Lung (tissue), 12 donors: ENCODE data around the gene OLA1. TPM values are rescaled to one million over a fixed set of nuclear protein-coding genes. Genes with fewer than 3 reads are reported as not detected.

ENCODE experiments used
- ATAC-seq: fragments of 200-7000 bp; cut with Tn5 transposase; one replicate; pipeline ENCODE4 v1.9.1; 2020; ENCODE audit warnings: moderate number of reproducible peaks; ENCODE audit not compliant: insufficient read depth, low FRiP score
- DNase-seq, 3 donors: peaks; one replicate each; pipeline ENCODE4 v3.0.0-alpha.2; 2013 to 2017
- H3K27ac ChIP-seq, 2 donors: one replicate each; pipeline ENCODE4 v1.5.1; 2013; ENCODE audit warnings: mild to moderate bottlenecking in 2 of 2, moderate library complexity in 2 of 2, control low read depth in 1 of 2, inconsistent platforms in 1 of 2, low read depth in 1 of 2, low read length in 1 of 2
- H3K27me3 ChIP-seq, 3 donors: one replicate each; pipeline ENCODE4 v1.5.1; 2013; ENCODE audit warnings: low read length in 2 of 3; ENCODE audit not compliant: control insufficient read depth in 3 of 3, insufficient read depth in 3 of 3
- H3K36me3 ChIP-seq, 4 donors: one replicate each; pipeline ENCODE4 v1.5.1; 2013; ENCODE audit warnings: low read length in 4 of 4, mild to moderate bottlenecking in 1 of 4, moderate library complexity in 1 of 4; ENCODE audit not compliant: control insufficient read depth in 4 of 4, insufficient read depth in 4 of 4
- H3K4me1 ChIP-seq, 5 donors: one replicate each; pipeline ENCODE4 v1.5.1; 2013; ENCODE audit warnings: low read length in 5 of 5, mild to moderate bottlenecking in 2 of 5, moderate library complexity in 1 of 5; ENCODE audit not compliant: control insufficient read depth in 5 of 5, insufficient read depth in 5 of 5
- H3K4me3 ChIP-seq: one replicate; pipeline ENCODE4 v1.5.1; 2013; ENCODE audit warnings: mild to moderate bottlenecking, control low read depth, moderate library complexity
- H3K9ac ChIP-seq, 2 donors: one replicate each; pipeline ENCODE4 v1.5.1; 2013; ENCODE audit warnings: low read length in 2 of 2, control low read depth in 1 of 2; ENCODE audit not compliant: insufficient read depth in 1 of 2
- H3K9me3 ChIP-seq, 4 donors: one replicate each; pipeline ENCODE4 v1.5.1; 2013; ENCODE audit warnings: low read length in 3 of 4, mild to moderate bottlenecking in 1 of 4, moderate library complexity in 1 of 4; ENCODE audit not compliant: control insufficient read depth in 4 of 4, insufficient read depth in 3 of 4
- CTCF ChIP-seq: IDR thresholded peaks from 2 replicates; pipeline ENCODE4 v1.5.1; 2012; ENCODE audit warnings: mild to moderate bottlenecking; ENCODE audit errors: control extremely low read depth, extremely low read depth
- WGBS, 2 donors: extraction: QIAGEN DNeasy Blood & Tissue Kit; methylation state at CpG; one replicate each; pipeline ENCODE4 v1.1.7; 2013; 5-methylcytosine and 5-hydroxymethylcytosine counted together
- polyA plus RNA-seq, 2 donors: library from polyadenylated mRNA; stranded (reverse); fragments of 200-250 nt; gene quantifications; one replicate each; pipeline ENCODE4 v1.2.1, GENCODE V29; 2013
- total RNA-seq, 2 donors: library from RNA; depleted of rRNA in 1 of 2; stranded (reverse); fragments of >200 nt in 1 of 2; gene quantifications; one replicate each; pipeline ENCODE4 v1.2.1, GENCODE V29; 2014 to 2021
- donor health status: control.
- donor health status: control.
- donor health status: Bipolar disorder and iron deficiency.
- donor health status: healthy.
- donor health status: DM: yes; HTN: yes; CAD: no.

OLA1 gene
- total and polyA plus RNA-seq, 4 donors: 49.8 to 71.4 (median 53.4) TPM

DNA sequence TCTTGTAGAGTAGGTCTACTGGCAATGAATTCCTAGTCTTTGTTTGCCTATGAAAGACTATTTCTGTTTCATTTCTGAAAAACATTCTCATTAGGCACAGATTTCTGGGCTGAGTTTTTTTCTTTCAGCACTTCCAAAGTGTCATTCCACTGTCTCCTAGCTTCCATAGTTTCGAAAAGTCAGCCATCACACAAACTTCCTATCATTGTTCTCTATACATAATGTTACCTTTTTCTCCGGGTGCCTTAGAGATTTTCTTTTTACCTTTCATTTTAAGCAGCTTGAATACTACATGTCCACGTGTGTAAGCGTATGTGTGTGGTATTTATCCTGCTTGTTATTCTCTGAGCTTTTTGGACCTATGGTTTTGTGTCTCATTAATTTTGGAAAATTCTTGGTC, 55.7 kb downstream of the OLA1 start:
- TF ChIP-seq CTCF: no peak
- no peak for DNase-seq
- no peak overlapping the region for H3K27ac ChIP-seq
- WGBS, 2 donors: 81 to 96% methylated on average over 4 of the region's 4 CpGs
- no peaks in the 10 kb centered on the region for H3K27me3 ChIP-seq
- no peak overlapping the region for H3K9ac ChIP-seq
- no peak for ATAC-seq
- no peaks in the 10 kb centered on the region for H3K4me1 ChIP-seq
- no peak overlapping the region for H3K4me3 ChIP-seq
- H3K36me3 ChIP-seq: no peaks in the 10 kb centered on the region
- no peaks in the 10 kb centered on the region for H3K9me3 ChIP-seq

GRCh38 chr2:174191342-174192074, 56.8 kb downstream of the OLA1 start:
- no peak overlapping the region for H3K4me3 ChIP-seq
- no peak overlapping the region for H3K27ac ChIP-seq
- TF ChIP-seq CTCF: no peak
- H3K27me3 ChIP-seq: no peaks in the 10 kb centered on the region
- no peak for ATAC-seq
- H3K36me3 ChIP-seq: no peaks in the 10 kb centered on the region
- WGBS, 2 donors: 95 to 96% methylated on average over 6 of the region's 6 CpGs
- H3K9me3 ChIP-seq: no peaks in the 10 kb centered on the region
- no peaks in the 10 kb centered on the region for H3K4me1 ChIP-seq
- H3K9ac ChIP-seq: no peak overlapping the region
- DNase-seq: no peak

GRCh38 chr2:174184915-174185314, 63.4 kb downstream of the OLA1 start:
- no peak overlapping the region for H3K4me3 ChIP-seq
- H3K9ac ChIP-seq: no peak overlapping the region
- ATAC-seq: no peak
- no peaks in the 10 kb centered on the region for H3K36me3 ChIP-seq
- no peak overlapping the region for H3K27ac ChIP-seq
- H3K4me1 ChIP-seq: peaks cover 0 to 3% (median 0%) of the 10 kb centered on the region in 5 donors
- H3K27me3 ChIP-seq: no peaks in the 10 kb centered on the region
- WGBS, 2 donors: 92 to 100% methylated on average over 1 of the region's 1 CpG
- H3K9me3 ChIP-seq: no peaks in the 10 kb centered on the region
- DNase-seq: no peak
- TF ChIP-seq CTCF: no peak

DNA sequence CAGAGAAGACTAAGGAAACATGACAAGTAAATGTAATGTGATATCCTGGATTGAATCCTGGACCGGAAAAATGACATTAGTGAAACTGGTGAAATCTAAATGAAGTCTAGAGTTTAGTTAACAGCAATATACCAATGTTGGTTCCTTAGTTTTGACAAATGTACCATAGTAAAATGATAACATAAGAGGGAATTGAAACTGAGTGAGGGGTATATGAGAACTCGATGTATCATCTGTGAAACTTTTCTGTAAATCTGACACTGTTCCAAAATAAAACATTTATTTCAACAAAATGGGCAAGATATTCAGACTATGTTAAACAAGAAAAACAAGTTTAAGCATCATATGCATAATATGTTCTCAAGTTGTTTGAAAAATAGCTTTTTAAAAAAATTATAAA, 63.8 kb downstream of the OLA1 start:
- DNase-seq: no peak
- Histone ChIP-seq H3K36me3 (no peaks in the 10 kb centered on the region), H3K4me3 (no peak overlapping the region), H3K4me1 (peaks cover 0 to 3% (median 0%) of the 10 kb centered on the region in 5 donors), H3K27me3 (no peaks in the 10 kb centered on the region), H3K9ac (no peak overlapping the region), H3K9me3 (no peaks in the 10 kb centered on the region), H3K27ac (no peak overlapping the region)
- no peak for TF ChIP-seq CTCF
- ATAC-seq: no peak
- 83 to 87% methylated on average over 2 of the region's 2 CpGs for WGBS, 2 donors
